ENCODE measurements around the gene LTBP4. TPM values are rescaled to one million over a fixed set of nuclear protein-coding genes. Genes with fewer than 3 reads are reported as not detected.
A peak's percentile ranks its signal among the peaks of the same experiment; 100 is the strongest.
"Not testable (repeated sequence)": the region's sequence is repeated elsewhere in the genome, so short reads cannot be mapped to it uniquely, and the experiment has no call there.

LTBP4 gene
- total RNA-seq, 1 donor from 2014 or later, result 46.9 TPM

- Histone ChIP-seq H3K27me3 (ENCODE audit: insufficient read depth, low read length) (no peaks in the 10 kb centered on the region), H4K20me1 (ENCODE audit: insufficient read depth, low read length) (no peaks in the 10 kb centered on the region), H3K79me2 (ENCODE audit: insufficient read depth, low read length) (no peaks in the 10 kb centered on the region), H3K9ac (ENCODE audit: low read length) (peak overlapping the region; percentile 27), H3K4me3 (ENCODE audit: insufficient read depth, low read depth, low read length) (no peak overlapping the region), H2AFZ (ENCODE audit: low read depth, low read length) (no peak overlapping the region), H3K4me1 (ENCODE audit: insufficient read depth, low read length) (peaks cover 23% of the 10 kb centered on the region), H3K27ac (ENCODE audit: low read depth, low read length) (peak overlapping the region; percentile 76), H3K4me2 (ENCODE audit: low read length) (peak overlapping the region; percentile 74), H3K9me3 (ENCODE audit: insufficient read depth, low read depth, low read length) (no peaks in the 10 kb centered on the region), H3K36me3 (ENCODE audit: insufficient read depth, low read length) (peaks cover 25% of the 10 kb centered on the region)
- Mint-ChIP-seq H3K36me3 (ENCODE audit: low read depth, unreplicated experiment) (peaks cover 26% of the 10 kb centered on the region), H3K4me1 (ENCODE audit: low read depth, unreplicated experiment) (peaks cover 9% of the 10 kb centered on the region), H3K27me3 (ENCODE audit: low read depth, unreplicated experiment) (no peaks in the 10 kb centered on the region), H3K27ac (ENCODE audit: unreplicated experiment) (no peak overlapping the region), H3K9me3 (ENCODE audit: unreplicated experiment) (no peaks in the 10 kb centered on the region), H3K4me3 (ENCODE audit: unreplicated experiment) (peak overlapping the region; percentile 36)
- no peak for FAIRE-seq
- TF ChIP-seq CTCF (IDR thresholded peaks at IDR 0.05; ENCODE audit: insufficient read depth, low read depth, low read length) (no peak), EZH2 (IDR thresholded peaks at IDR 0.05; ENCODE audit: insufficient read depth, low read length) (no peak)
- peak; percentile 98 for DNase-seq (ENCODE audit: low read depth)
Observed at GRCh38 chr19:40623403-40624251, 22.5 kb downstream of the LTBP4 start.

- H3K9ac ChIP-seq (ENCODE audit: low read length); H3K9me3 ChIP-seq (ENCODE audit: insufficient read depth, low read depth, low read length); H3K27me3 Mint-ChIP-seq (ENCODE audit: low read depth, unreplicated experiment); H3K4me1 Mint-ChIP-seq (ENCODE audit: low read depth, unreplicated experiment); H2AFZ ChIP-seq (ENCODE audit: low read depth, low read length); H4K20me1 ChIP-seq (ENCODE audit: insufficient read depth, low read length); DNase-seq (ENCODE audit: low read depth); H3K9me3 Mint-ChIP-seq (ENCODE audit: unreplicated experiment); H3K27me3 ChIP-seq (ENCODE audit: insufficient read depth, low read length); FAIRE-seq; H3K79me2 ChIP-seq (ENCODE audit: insufficient read depth, low read length); H3K27ac Mint-ChIP-seq (ENCODE audit: unreplicated experiment); H3K4me3 ChIP-seq (ENCODE audit: insufficient read depth, low read depth, low read length): not testable (repeated sequence)
- H3K4me2 ChIP-seq (ENCODE audit: low read length), result peak overlapping the region; percentile 74
- peaks cover 16% of the 10 kb centered on the region for H3K36me3 ChIP-seq (ENCODE audit: insufficient read depth, low read length)
- Mint-ChIP-seq H3K36me3 (ENCODE audit: low read depth, unreplicated experiment) (peaks cover 25% of the 10 kb centered on the region), H3K4me3 (ENCODE audit: unreplicated experiment) (peak overlapping the region; percentile 67)
- H3K27ac ChIP-seq (ENCODE audit: low read depth, low read length), result peak overlapping the region; percentile 76
- H3K4me1 ChIP-seq (ENCODE audit: insufficient read depth, low read length), result peaks cover 23% of the 10 kb centered on the region
Observed at GRCh38 chr19:40624369-40625153, 23.4 kb downstream of the LTBP4 start.

- H3K27me3 Mint-ChIP-seq (ENCODE audit: low read depth, unreplicated experiment), result no peaks in the 10 kb centered on the region
- Histone ChIP-seq H3K27me3 (ENCODE audit: insufficient read depth, low read length) (no peaks in the 10 kb centered on the region), H2AFZ (ENCODE audit: low read depth, low read length) (no peak overlapping the region), H3K4me1 (ENCODE audit: insufficient read depth, low read length) (peaks cover 23% of the 10 kb centered on the region), H3K27ac (ENCODE audit: low read depth, low read length) (no peak overlapping the region), H3K36me3 (ENCODE audit: insufficient read depth, low read length) (peaks cover 11% of the 10 kb centered on the region), H3K4me2 (ENCODE audit: low read length) (no peak overlapping the region), H3K4me3 (ENCODE audit: insufficient read depth, low read depth, low read length) (no peak overlapping the region), H3K9ac (ENCODE audit: low read length) (no peak overlapping the region), H3K79me2 (ENCODE audit: insufficient read depth, low read length) (no peaks in the 10 kb centered on the region), H4K20me1 (ENCODE audit: insufficient read depth, low read length) (no peaks in the 10 kb centered on the region), H3K9me3 (ENCODE audit: insufficient read depth, low read depth, low read length) (no peaks in the 10 kb centered on the region)
- H3K9me3 Mint-ChIP-seq (ENCODE audit: unreplicated experiment), result no peaks in the 10 kb centered on the region
- no peak for TF ChIP-seq EZH2 (IDR thresholded peaks at IDR 0.05; ENCODE audit: insufficient read depth, low read length)
- TF ChIP-seq CTCF (IDR thresholded peaks at IDR 0.05; ENCODE audit: insufficient read depth, low read depth, low read length), result no peak
- FAIRE-seq (no peak), DNase-seq (ENCODE audit: low read depth) (no peak)
- no peak overlapping the region for H3K4me3 Mint-ChIP-seq (ENCODE audit: unreplicated experiment)
- no peak overlapping the region for H3K27ac Mint-ChIP-seq (ENCODE audit: unreplicated experiment)
- H3K36me3 Mint-ChIP-seq (ENCODE audit: low read depth, unreplicated experiment), result peaks cover 24% of the 10 kb centered on the region
- peaks cover 9% of the 10 kb centered on the region for H3K4me1 Mint-ChIP-seq (ENCODE audit: low read depth, unreplicated experiment)
Observed at GRCh38 chr19:40625406-40626120, 24.4 kb downstream of the LTBP4 start.

All from astrocyte (in vitro differentiated cells and primary cell).